ENCODE measurements around the gene PANX3.
A peak's percentile ranks its signal among the peaks of the same experiment; 100 is the strongest.

The PANX3 gene

GRCh38 chr11:124608147-124608546 lies 3.1 kb upstream of the PANX3 start:
- in situ Hi-C loops (cut with HindIII; ENCODE audit: low pct_ligation_motif_present, low pct_unique_long_range_greater_than_20kb, low sequenced_read_pairs), result no loop called here
- no peak for DNase-seq

- in situ Hi-C loops (cut with HindIII; ENCODE audit: low pct_ligation_motif_present, low pct_unique_long_range_greater_than_20kb, low sequenced_read_pairs), result no loop called here
- no peak for DNase-seq
These were observed 933 bp upstream of the PANX3 start for GRCh38 chr11:124610295-124610694.

- no peak for DNase-seq
- in situ Hi-C loops (cut with HindIII; ENCODE audit: low pct_ligation_motif_present, low pct_unique_long_range_greater_than_20kb, low sequenced_read_pairs), result no loop called here
These were observed 817 bp downstream of the PANX3 start for GRCh38 chr11:124612045-124612444.

GRCh38 chr11:124612567-124613246 lies 1.5 kb downstream of the PANX3 start:
- in situ Hi-C loops (cut with HindIII; ENCODE audit: low pct_ligation_motif_present, low pct_unique_long_range_greater_than_20kb, low sequenced_read_pairs), result no loop called here
- DNase-seq, result no peak

GRCh38 chr11:124618863-124619262 lies 7.6 kb downstream of the PANX3 start:
- no peak for DNase-seq
- in situ Hi-C loops (cut with HindIII; ENCODE audit: low pct_ligation_motif_present, low pct_unique_long_range_greater_than_20kb, low sequenced_read_pairs), result no loop called here

DNA sequence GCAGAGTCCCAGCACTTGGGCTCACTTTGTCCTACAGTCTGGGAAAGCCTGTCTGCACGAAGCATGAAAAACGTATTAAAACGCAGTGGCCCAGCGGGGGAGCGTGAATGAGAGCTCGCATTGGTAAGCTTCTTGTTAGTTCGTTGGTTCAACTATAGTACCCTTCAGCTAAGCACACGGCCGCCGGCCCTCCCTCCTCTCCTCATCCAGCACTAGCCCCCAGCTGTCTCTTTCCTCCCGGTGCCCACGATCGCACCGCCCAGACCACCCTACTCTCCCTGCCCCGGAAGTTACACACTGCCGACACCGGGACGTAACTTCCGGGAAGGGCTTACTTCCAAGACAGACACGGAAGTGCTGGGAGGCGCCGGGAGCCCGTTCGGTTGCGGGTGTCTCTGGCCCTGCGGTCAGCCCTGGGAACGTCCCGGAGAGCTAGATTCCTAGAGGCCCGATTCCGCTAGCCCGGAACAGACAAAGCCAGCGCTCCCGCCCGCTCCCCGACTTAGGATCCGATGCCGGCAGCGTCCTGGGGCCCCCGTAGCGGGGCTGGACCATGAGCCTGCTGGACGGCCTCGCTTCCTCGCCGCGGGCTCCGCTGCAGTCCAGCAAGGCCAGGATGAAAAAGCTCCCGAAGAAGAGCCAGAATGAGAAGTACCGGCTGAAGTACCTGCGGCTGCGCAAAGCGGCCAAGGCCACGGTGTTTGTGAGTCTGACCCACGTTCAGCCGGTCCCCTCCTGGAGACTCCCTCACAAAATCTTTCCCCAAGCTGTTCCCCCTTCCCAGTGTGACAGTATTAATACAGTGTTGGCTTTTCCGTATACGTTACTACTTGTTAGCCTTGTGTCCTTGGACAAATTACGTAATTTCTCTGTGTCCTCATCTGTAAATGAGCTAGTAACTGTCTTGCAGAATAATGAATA lies 11.6 kb downstream of the PANX3 start, which contains the start of gene TBRG1:
TSS of gene TBRG1 (plus strand) at position 334 of the 921 bp plus-strand sequence. CDS start at position 554, 220 bp downstream.
- in situ Hi-C loops (cut with HindIII; ENCODE audit: low pct_ligation_motif_present, low pct_unique_long_range_greater_than_20kb, low sequenced_read_pairs), result no loop called here
- peak; percentile 85 for DNase-seq

- in situ Hi-C loops (cut with HindIII; ENCODE audit: low pct_ligation_motif_present, low pct_unique_long_range_greater_than_20kb, low sequenced_read_pairs), result no loop called here
- DNase-seq, result no peak
These were observed 12.8 kb downstream of the PANX3 start for GRCh38 chr11:124623861-124624525.

DNA sequence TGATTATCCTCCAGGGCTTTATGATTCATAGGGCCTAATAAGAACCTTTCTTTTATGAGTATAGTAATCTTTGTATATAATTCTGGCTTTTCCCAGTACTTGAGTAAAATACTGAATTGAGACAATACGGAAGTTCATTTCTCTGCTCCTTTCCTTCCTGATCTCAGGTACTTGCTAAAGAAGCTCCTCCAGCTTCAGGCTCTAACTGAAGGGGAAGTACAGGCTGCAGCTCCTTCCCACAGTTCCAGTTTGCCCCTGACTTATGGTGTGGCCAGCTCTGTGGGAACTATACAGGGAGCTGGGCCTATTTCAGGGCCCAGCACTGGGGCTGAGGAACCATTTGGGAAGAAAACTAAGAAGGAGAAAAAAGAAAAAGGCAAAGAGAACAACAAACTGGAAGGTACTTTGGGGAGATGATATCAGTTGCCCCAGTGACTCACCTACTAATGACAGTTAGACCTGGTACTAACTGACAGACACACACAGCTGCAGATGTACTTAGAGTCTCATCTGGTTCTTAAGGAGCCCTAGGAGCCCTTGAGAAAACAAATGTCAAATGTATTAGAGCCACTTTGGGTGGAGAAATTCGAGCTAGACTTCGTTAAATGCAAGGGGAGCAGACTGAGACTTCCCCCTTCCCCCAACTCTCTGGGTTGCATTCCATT lies 14.4 kb downstream of the PANX3 start:
- in situ Hi-C loops (cut with HindIII; ENCODE audit: low pct_ligation_motif_present, low pct_unique_long_range_greater_than_20kb, low sequenced_read_pairs), result no loop called here
- DNase-seq, result no peak

DNA sequence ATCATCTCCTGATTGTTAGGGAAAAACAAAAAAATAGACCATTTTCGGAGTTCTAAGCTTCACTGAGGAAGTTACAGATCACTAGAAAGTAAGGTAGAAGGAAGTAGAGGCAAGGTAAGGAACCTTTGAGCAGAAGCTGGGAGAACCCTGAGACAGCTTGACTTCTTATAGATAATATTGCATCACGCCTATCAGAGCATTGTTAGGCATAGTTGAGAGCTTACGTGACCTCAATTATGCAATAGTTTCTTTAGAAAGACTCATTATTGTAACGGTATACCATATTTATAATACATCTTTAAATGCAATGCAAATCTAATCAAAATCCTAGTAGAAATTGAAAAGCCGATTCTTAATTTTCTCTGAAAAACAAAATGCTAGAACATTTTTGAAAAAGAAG lies 16.3 kb downstream of the PANX3 start:
- DNase-seq, result no peak
- in situ Hi-C loops (cut with HindIII; ENCODE audit: low pct_ligation_motif_present, low pct_unique_long_range_greater_than_20kb, low sequenced_read_pairs), result no loop called here

- in situ Hi-C loops (cut with HindIII; ENCODE audit: low pct_ligation_motif_present, low pct_unique_long_range_greater_than_20kb, low sequenced_read_pairs), result no loop called here
These were observed 18.7 kb downstream of the PANX3 start for GRCh38 chr11:124629961-124630360.

DNA sequence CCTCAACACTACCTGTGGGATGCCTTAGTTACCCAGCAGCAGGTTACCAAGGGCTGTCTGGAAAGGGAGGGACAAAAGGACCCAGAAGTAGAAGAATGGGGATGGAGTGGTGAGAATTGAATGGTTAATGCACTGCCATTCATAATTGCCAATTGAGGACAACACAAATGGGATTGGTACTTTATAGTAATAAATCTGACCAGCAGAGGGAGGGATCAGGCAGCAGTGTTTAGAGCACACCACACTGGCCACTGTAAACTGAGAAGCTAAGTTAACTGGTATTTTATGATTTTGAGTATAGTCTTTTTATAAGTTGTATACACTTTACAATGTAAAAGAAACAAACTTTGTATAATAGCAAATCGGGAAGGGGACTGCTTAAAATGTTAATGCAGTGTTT lies 22.1 kb downstream of the PANX3 start:
- DNase-seq, result peak; percentile 16
- in situ Hi-C loops (cut with HindIII; ENCODE audit: low pct_ligation_motif_present, low pct_unique_long_range_greater_than_20kb, low sequenced_read_pairs), result no loop called here

More at GRCh38 chr11:124629961-124630360, 18.7 kb downstream of the PANX3 start:
- DNase-seq, result no peak

- no peak for DNase-seq
- in situ Hi-C loops (cut with HindIII; ENCODE audit: low pct_ligation_motif_present, low pct_unique_long_range_greater_than_20kb, low sequenced_read_pairs), result no loop called here
These were observed 24.7 kb downstream of the PANX3 start for GRCh38 chr11:124635932-124636331.

- in situ Hi-C loops (cut with HindIII; ENCODE audit: low pct_ligation_motif_present, low pct_unique_long_range_greater_than_20kb, low sequenced_read_pairs), result no loop called here
- no peak for DNase-seq
These were observed 27.3 kb downstream of the PANX3 start for GRCh38 chr11:124638500-124638899.

- DNase-seq, result no peak
- in situ Hi-C loops (cut with HindIII; ENCODE audit: low pct_ligation_motif_present, low pct_unique_long_range_greater_than_20kb, low sequenced_read_pairs), result no loop called here
These were observed 28.0 kb downstream of the PANX3 start for GRCh38 chr11:124639186-124639585.

DNA sequence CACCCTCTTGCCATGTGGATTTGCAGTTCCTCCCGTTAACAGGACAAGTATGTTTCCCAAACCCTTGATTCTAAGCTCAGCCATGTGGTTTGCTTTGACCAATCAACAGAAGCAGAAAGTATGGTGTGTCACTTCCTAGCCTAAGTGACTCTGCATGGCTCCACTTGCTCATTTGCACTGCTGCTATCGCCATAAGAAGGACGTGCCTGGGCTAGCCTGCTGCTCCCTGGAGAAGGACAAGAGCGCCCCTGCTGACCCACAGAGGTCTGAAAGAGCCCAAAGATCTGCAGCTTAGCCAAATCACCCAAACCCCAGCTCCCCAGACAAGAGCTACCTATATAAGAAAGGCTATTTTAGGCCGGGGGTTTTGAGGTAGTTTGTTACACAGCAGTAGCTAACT lies 29.4 kb downstream of the PANX3 start:
- no peak for DNase-seq
- in situ Hi-C loops (cut with HindIII; ENCODE audit: low pct_ligation_motif_present, low pct_unique_long_range_greater_than_20kb, low sequenced_read_pairs), result no loop called here

DNA sequence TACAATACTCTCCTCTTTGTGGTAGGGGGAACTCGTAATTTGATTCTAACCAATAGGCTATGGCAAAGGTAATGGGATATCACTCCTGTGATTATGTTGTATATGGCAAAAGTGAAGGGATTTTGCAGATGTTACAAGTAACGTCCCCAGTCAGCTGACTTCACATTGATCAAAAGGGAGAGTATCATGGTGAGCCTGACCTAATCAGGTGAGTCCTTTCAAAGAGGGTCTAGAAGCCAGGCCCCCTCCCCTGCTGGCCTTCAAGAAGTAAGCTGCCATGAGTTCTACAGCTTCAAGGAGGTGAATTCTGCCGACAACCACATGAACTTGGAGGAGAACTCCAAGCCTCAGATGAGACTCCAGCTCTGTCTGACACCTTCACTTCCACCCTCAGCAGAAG lies 31.4 kb downstream of the PANX3 start:
- in situ Hi-C loops (cut with HindIII; ENCODE audit: low pct_ligation_motif_present, low pct_unique_long_range_greater_than_20kb, low sequenced_read_pairs), result no loop called here
- no peak for DNase-seq

GRCh38 chr11:124643042-124643604 lies 31.9 kb downstream of the PANX3 start:
- in situ Hi-C loops (cut with HindIII; ENCODE audit: low pct_ligation_motif_present, low pct_unique_long_range_greater_than_20kb, low sequenced_read_pairs), result no loop called here
- no peak for DNase-seq

DNA sequence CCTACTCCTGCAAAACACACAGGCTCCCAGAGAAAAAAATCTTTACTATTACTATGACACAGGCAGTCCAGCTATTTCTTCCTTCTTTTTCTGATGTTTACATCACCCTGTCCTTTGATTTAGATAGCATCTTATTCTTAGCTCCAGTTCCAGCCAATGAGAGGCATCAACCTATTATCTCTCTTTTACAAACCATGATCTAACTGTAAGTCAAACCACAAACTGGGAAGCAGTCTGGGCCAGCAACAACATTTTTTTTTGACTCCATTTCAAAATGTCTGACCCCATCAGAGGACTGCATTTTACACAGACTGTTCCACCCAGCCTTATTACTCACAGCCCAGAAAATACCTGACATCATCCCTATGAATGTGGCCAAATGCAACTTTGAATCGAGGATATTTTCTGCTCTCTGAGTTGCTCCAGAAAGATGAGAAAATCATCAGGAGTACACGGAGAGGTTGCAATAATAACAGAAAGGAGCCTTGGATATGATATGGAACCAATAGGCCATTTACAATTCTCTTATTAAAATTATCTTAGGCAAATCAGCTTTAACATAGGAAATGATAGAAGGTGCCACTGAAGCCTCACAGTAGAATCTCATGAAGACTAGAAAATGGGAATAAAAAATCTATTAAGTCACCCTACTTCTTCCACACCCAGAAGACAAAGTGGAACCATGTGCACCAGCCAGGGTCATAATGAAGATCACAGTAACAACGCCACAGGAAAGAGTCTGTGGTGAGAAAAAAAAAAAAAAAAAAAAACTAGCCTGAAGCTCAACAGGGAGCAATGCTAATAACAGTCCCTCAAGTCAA lies 32.6 kb downstream of the PANX3 start:
- in situ Hi-C loops (cut with HindIII; ENCODE audit: low pct_ligation_motif_present, low pct_unique_long_range_greater_than_20kb, low sequenced_read_pairs), result no loop called here
- DNase-seq, result no peak
